Measurements from ENCODE around the gene DRICH1. TPM values are rescaled to one million over a fixed set of nuclear protein-coding genes. Genes with fewer than 3 reads are reported as not detected.
"Not testable (repeated sequence)": the region's sequence is repeated elsewhere in the genome, so short reads cannot be mapped to it uniquely, and the experiment has no call there.

The DRICH1 gene
- total RNA-seq, 2 experiments from 2014 or later = 0.23 TPM; not detected in 1

- Mint-ChIP-seq H3K27ac (no peak overlapping the region), H3K36me3 (ENCODE audit: low read depth) (peaks cover 2% of the 10 kb centered on the region), H3K9me3 (no peaks in the 10 kb centered on the region), H3K4me1 (ENCODE audit: low read depth) (peaks cover 8% of the 10 kb centered on the region), H3K4me3 (no peak overlapping the region), H3K27me3 (no peaks in the 10 kb centered on the region)
- no peak for TF ChIP-seq CTCF (IDR thresholded peaks at IDR 0.05)
- ChIA-PET CTCF (no interaction called here), POLR2A (no interaction called here)
- ATAC-seq (no peak), DNase-seq (peak; percentile 22)
- intact Hi-C loops (cut with micrococcal nuclease) = no loop called here
Measured at GRCh38 chr22:23675502-23676415, 43.6 kb upstream of the DRICH1 start.

- H3K27ac Mint-ChIP-seq; H3K27me3 Mint-ChIP-seq; DNase-seq; H3K9me3 Mint-ChIP-seq; H3K4me3 Mint-ChIP-seq; ATAC-seq; H3K36me3 Mint-ChIP-seq (ENCODE audit: low read depth); intact Hi-C loops (cut with micrococcal nuclease); CTCF ChIA-PET; H3K4me1 Mint-ChIP-seq (ENCODE audit: low read depth); POLR2A ChIA-PET: not testable (repeated sequence)
Measured at GRCh38 chr22:23674886-23675501, 42.9 kb upstream of the DRICH1 start.

- no peak overlapping the region for H3K27ac Mint-ChIP-seq
- H3K27me3 Mint-ChIP-seq = no peaks in the 10 kb centered on the region
- intact Hi-C loops (cut with micrococcal nuclease) = no loop called here
- CTCF ChIA-PET = no interaction called here
- H3K4me1 Mint-ChIP-seq (ENCODE audit: low read depth) = peaks cover 8% of the 10 kb centered on the region
- POLR2A ChIA-PET = no interaction called here
- ATAC-seq (no peak), DNase-seq (no peak)
- no peaks in the 10 kb centered on the region for H3K9me3 Mint-ChIP-seq
- H3K4me3 Mint-ChIP-seq = no peak overlapping the region
- no peak for TF ChIP-seq CTCF (IDR thresholded peaks at IDR 0.05)
- H3K36me3 Mint-ChIP-seq (ENCODE audit: low read depth) = peaks cover 2% of the 10 kb centered on the region
Measured at GRCh38 chr22:23673826-23674690, 41.9 kb upstream of the DRICH1 start.

- H3K27me3 Mint-ChIP-seq = no peaks in the 10 kb centered on the region
- CTCF ChIA-PET = no interaction called here
- intact Hi-C loops (cut with micrococcal nuclease) = no loop called here
- H3K4me3 Mint-ChIP-seq = no peak overlapping the region
- H3K4me1 Mint-ChIP-seq (ENCODE audit: low read depth) = peaks cover 8% of the 10 kb centered on the region
- TF ChIP-seq CTCF (IDR thresholded peaks at IDR 0.05) = no peak
- H3K27ac Mint-ChIP-seq = no peak overlapping the region
- H3K9me3 Mint-ChIP-seq = no peaks in the 10 kb centered on the region
- POLR2A ChIA-PET = no interaction called here
- ATAC-seq (peak; percentile 24), DNase-seq (no peak)
- H3K36me3 Mint-ChIP-seq (ENCODE audit: low read depth) = peaks cover 1% of the 10 kb centered on the region
Measured at GRCh38 chr22:23673050-23673620, 41.0 kb upstream of the DRICH1 start.

- H3K27ac Mint-ChIP-seq; H3K9me3 Mint-ChIP-seq; CTCF ChIA-PET; H3K27me3 Mint-ChIP-seq; intact Hi-C loops (cut with micrococcal nuclease); DNase-seq; ATAC-seq; H3K4me1 Mint-ChIP-seq (ENCODE audit: low read depth); POLR2A ChIA-PET; H3K4me3 Mint-ChIP-seq; H3K36me3 Mint-ChIP-seq (ENCODE audit: low read depth): not testable (repeated sequence)
Measured at GRCh38 chr22:23672307-23673049, 40.4 kb upstream of the DRICH1 start.

- intact Hi-C loops (cut with micrococcal nuclease); DNase-seq; H3K9me3 Mint-ChIP-seq; H3K27ac Mint-ChIP-seq; H3K36me3 Mint-ChIP-seq (ENCODE audit: low read depth); CTCF ChIA-PET; ATAC-seq; H3K4me3 Mint-ChIP-seq; H3K4me1 Mint-ChIP-seq (ENCODE audit: low read depth); POLR2A ChIA-PET; H3K27me3 Mint-ChIP-seq: not testable (repeated sequence)
Measured at GRCh38 chr22:23671387-23671786, 39.3 kb upstream of the DRICH1 start.

Data from activated CD8-positive, alpha-beta T cell treated with anti-CD3 and anti-CD28 coated beads for 36 hours (primary cell).